GF-D8 (cell line): ENCODE data around the gene CABS1.

Experiments
- DNase-seq: peaks from one replicate; lab custom pipeline; 2025; lab: John Stamatoyannopoulos, UW

CABS1 gene

DNA sequence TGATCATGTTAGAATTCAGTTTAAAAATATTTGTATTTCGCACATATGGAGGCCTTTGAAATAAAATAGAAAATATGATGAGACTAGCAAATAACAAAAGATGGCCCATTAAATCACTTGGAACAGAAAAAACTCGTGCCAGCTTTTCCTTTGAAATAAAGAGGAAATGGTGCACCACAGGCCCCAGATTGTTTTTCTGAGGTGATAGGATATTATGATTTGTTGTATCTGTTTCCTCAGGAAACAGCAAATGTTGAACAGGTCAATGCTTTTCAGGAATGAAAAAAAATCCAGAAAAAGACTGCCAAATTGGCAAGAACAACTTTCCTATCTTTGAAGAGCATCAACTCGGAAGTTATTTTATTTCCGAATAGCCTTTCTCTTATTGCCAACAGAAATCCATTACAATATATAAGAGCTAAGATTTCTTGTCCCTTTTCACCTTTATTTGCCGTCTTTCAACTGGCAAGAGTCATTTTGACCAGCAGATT is 48.0 kb downstream of the CABS1 start, which contains the start of gene SMR3B:
Gene SMR3B, plus strand, starts transcription at position 441 of the 491 bp plus-strand sequence. CDS start 1,380 bp downstream, outside the sequence.
- DNase-seq, result no peak
